ENCODE results near the gene CUEDC2.
A peak's percentile ranks its signal among the peaks of the same experiment; 100 is the strongest.

CUEDC2 gene

GRCh38 chr10:102420714-102421506, 11.5 kb downstream of the CUEDC2 start, which contains the start of gene FBXL15:
TSS of gene FBXL15 (plus strand) at chr10:102420836. CDS start at chr10:102421130, 294 bp downstream.
- no peak for TF ChIP-seq CTCF (IDR thresholded peaks at IDR 0.05; ENCODE audit: low read depth, low read length)
- in situ Hi-C loops (cut with HindIII; ENCODE audit: low sequenced_read_pairs): no loop called here
- H3K4me3 ChIP-seq (ENCODE audit: low read depth, low read length): peak within 1 kb of the TSS; percentile 82
- peak; percentile 97 for DNase-seq (ENCODE audit: low read depth, low spot score)

GRCh38 chr10:102420181-102420713, 12.1 kb downstream of the CUEDC2 start:
- DNase-seq (ENCODE audit: low read depth, low spot score): no peak
- TF ChIP-seq CTCF (IDR thresholded peaks at IDR 0.05; ENCODE audit: low read depth, low read length): no peak
- in situ Hi-C loops (cut with HindIII; ENCODE audit: low sequenced_read_pairs): no loop called here
- peak overlapping the region; percentile 82 for H3K4me3 ChIP-seq (ENCODE audit: low read depth, low read length)

- peak overlapping the region; percentile 82 for H3K4me3 ChIP-seq (ENCODE audit: low read depth, low read length)
- no peak for TF ChIP-seq CTCF (IDR thresholded peaks at IDR 0.05; ENCODE audit: low read depth, low read length)
- in situ Hi-C loops (cut with HindIII; ENCODE audit: low sequenced_read_pairs): no loop called here
- DNase-seq (ENCODE audit: low read depth, low spot score): no peak
These were observed 12.8 kb downstream of the CUEDC2 start for GRCh38 chr10:102419269-102420180.

- in situ Hi-C loops (cut with HindIII; ENCODE audit: low sequenced_read_pairs): no loop called here
- H3K4me3 ChIP-seq (ENCODE audit: low read depth, low read length): peak within 1 kb of the TSS; percentile 82
- DNase-seq (ENCODE audit: low read depth, low spot score): no peak
These were observed 13.6 kb downstream of the CUEDC2 start, which contains the start of gene PSD for GRCh38 chr10:102418622-102419268. TSS of gene PSD (minus strand) at chr10:102418785. CDS start at chr10:102417038, 1,747 bp downstream.

GRCh38 chr10:102416695-102417094, 15.7 kb downstream of the CUEDC2 start:
- in situ Hi-C loops (cut with HindIII; ENCODE audit: low sequenced_read_pairs): no loop called here
- no peak for DNase-seq (ENCODE audit: low read depth, low spot score)
- TF ChIP-seq CTCF (IDR thresholded peaks at IDR 0.05; ENCODE audit: low read depth, low read length): no peak
- no peak overlapping the region for H3K4me3 ChIP-seq (ENCODE audit: low read depth, low read length)

More at GRCh38 chr10:102418622-102419268, 13.6 kb downstream of the CUEDC2 start, which contains the start of gene PSD:
- no peak for TF ChIP-seq CTCF (IDR thresholded peaks at IDR 0.05; ENCODE audit: low read depth, low read length)

- in situ Hi-C loops (cut with HindIII; ENCODE audit: low sequenced_read_pairs): no loop called here
- DNase-seq (ENCODE audit: low read depth, low spot score): no peak
- no peak for TF ChIP-seq CTCF (IDR thresholded peaks at IDR 0.05; ENCODE audit: low read depth, low read length)
- no peak overlapping the region for H3K4me3 ChIP-seq (ENCODE audit: low read depth, low read length)
These were observed 16.1 kb downstream of the CUEDC2 start for GRCh38 chr10:102416283-102416682.
